PC-9 (cell line): ENCODE results near the gene CES1.

Source experiments
- CTCF ChIP-seq: fragments of 200-600 bp; sonication (generic); conservative IDR thresholded peaks from 2 replicates; pipeline ENCODE4 v1.6.1; 2017; ENCODE audit warnings: mixed run types, antibody characterized with exemption, mild to moderate bottlenecking, moderate library complexity
- EZH2 ChIP-seq: fragments of 200-600 bp; sonication (generic); IDR thresholded peaks from 2 replicates; pipeline ENCODE4 v1.8.0; 2017; ENCODE audit warnings: antibody characterized with exemption, low read depth

- no peak for TF ChIP-seq CTCF
- TF ChIP-seq EZH2: no peak
Measured at GRCh38 chr16:55875273-55875672, 42.4 kb upstream of the CES1 start, which contains the start of gene CES5A.
